C4-2B (cell line): ENCODE measurements around the gene PPT2.

Experiments used
- CTCF ChIP-seq: fragments of 450-650 bp; conservative IDR thresholded peaks from 2 replicates; pipeline ENCODE4 v1.5.1; 2017; ENCODE audit warnings: mild to moderate bottlenecking
- ZFX ChIP-seq: fragments of 450-650 bp; IDR thresholded peaks from 2 replicates; pipeline ENCODE4 v1.6.1; 2017

GRCh38 chr6:32183483-32184083 is 29.6 kb downstream of the PPT2 start:
- TF ChIP-seq CTCF (no peak), ZFX (no peak)
